ENCODE data around the gene NR2E1.

NR2E1 gene

GRCh38 chr6:108119769-108120141, 46.1 kb upstream of the NR2E1 start:
- no peak overlapping the region for H3K4me3 ChIP-seq (replicated peaks in 1 of 2; ENCODE audit: low read depth in 2 of 2, low read length in 2 of 2)
- no peak for TF ChIP-seq CTCF (IDR thresholded peaks at IDR 0.05; ENCODE audit: low read depth, low read length)
- DNase-seq (ENCODE audit: low read depth in 2 of 2), result no peak

- TF ChIP-seq CTCF (IDR thresholded peaks at IDR 0.05; ENCODE audit: low read depth, low read length), result no peak
- DNase-seq (ENCODE audit: low read depth in 2 of 2), result no peak
- no peak overlapping the region for H3K4me3 ChIP-seq (replicated peaks in 1 of 2; ENCODE audit: low read depth in 2 of 2, low read length in 2 of 2)
Measured at GRCh38 chr6:108120311-108120710, 45.5 kb upstream of the NR2E1 start.

- no peak for TF ChIP-seq CTCF (IDR thresholded peaks at IDR 0.05; ENCODE audit: low read depth, low read length)
- H3K4me3 ChIP-seq (replicated peaks in 1 of 2; ENCODE audit: low read depth in 2 of 2, low read length in 2 of 2), result no peak overlapping the region
- no peak for DNase-seq (ENCODE audit: low read depth in 2 of 2)
Measured at GRCh38 chr6:108121612-108122011, 44.2 kb upstream of the NR2E1 start.

- TF ChIP-seq CTCF (IDR thresholded peaks at IDR 0.05; ENCODE audit: low read depth, low read length), result no peak
- no peak for DNase-seq (ENCODE audit: low read depth in 2 of 2)
- H3K4me3 ChIP-seq (replicated peaks in 1 of 2; ENCODE audit: low read depth in 2 of 2, low read length in 2 of 2), result no peak overlapping the region
Measured at GRCh38 chr6:108123481-108123929, 42.3 kb upstream of the NR2E1 start.

GRCh38 chr6:108123946-108124345, 41.9 kb upstream of the NR2E1 start:
- no peak overlapping the region for H3K4me3 ChIP-seq (replicated peaks in 1 of 2; ENCODE audit: low read depth in 2 of 2, low read length in 2 of 2)
- no peak for DNase-seq (ENCODE audit: low read depth in 2 of 2)
- TF ChIP-seq CTCF (IDR thresholded peaks at IDR 0.05; ENCODE audit: low read depth, low read length), result no peak

GRCh38 chr6:108127056-108127455, 38.8 kb upstream of the NR2E1 start:
- no peak overlapping the region for H3K4me3 ChIP-seq (replicated peaks in 1 of 2; ENCODE audit: low read depth in 2 of 2, low read length in 2 of 2)
- TF ChIP-seq CTCF (IDR thresholded peaks at IDR 0.05; ENCODE audit: low read depth, low read length), result no peak
- DNase-seq (ENCODE audit: low read depth in 2 of 2), result no peak

GRCh38 chr6:108127826-108128225, 38.0 kb upstream of the NR2E1 start:
- no peak for TF ChIP-seq CTCF (IDR thresholded peaks at IDR 0.05; ENCODE audit: low read depth, low read length)
- H3K4me3 ChIP-seq (replicated peaks in 1 of 2; ENCODE audit: low read depth in 2 of 2, low read length in 2 of 2), result no peak overlapping the region
- peak; percentile 10 to 66 for DNase-seq (ENCODE audit: low read depth in 2 of 2)
